Activated gamma-delta T cell (primary cell): ENCODE measurements around the gene ERCC6L.
"Not testable (repeated sequence)": the region's sequence is repeated elsewhere in the genome, so short reads cannot be mapped to it uniquely, and the experiment has no call there.

Experiments
- DNase-seq: peaks from one replicate; lab custom pipeline; 2025; lab: John Stamatoyannopoulos, UW

Gene ERCC6L

GRCh38 chrX:72245461-72246089 is 6.7 kb upstream of the ERCC6L start:
- DNase-seq = no peak

DNA sequence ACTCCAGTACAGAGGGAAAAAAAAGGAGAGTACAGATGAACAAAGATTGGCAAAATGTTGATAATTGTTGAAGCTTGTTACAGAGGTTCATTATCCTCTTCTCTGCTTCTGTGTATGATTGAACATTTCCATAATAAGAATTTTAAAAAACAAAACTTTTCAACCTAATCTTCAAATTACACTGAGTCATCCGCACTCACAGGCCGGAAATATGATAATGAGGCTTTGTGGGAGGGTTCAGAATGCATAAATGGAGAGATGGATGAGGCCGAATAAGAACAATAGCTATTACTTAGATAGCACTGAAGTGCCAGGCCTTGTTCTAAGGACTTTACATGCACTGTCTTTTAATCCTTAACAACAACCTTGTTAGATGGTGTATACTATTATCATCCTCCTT is 4.6 kb upstream of the ERCC6L start:
- no peak for DNase-seq

DNA sequence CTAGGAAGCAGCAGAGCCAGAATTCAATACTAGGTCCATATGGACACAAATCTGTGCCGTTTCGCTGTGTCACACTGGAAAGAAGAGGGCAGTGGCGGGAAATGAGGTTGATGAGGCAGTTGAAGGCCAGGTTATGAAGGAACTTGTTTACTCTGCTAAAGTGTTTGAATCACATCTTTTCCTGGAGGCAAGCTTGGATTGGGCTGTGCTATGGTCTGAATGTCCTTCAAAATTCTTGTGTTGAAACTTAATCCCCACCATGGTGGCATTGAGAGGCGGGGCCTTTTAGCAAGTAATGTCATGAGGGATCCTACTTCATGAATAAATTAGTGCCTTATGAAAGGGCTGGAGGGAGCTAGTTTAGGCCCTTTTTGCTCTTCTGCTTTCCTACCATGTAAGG is 2.1 kb upstream of the ERCC6L start:
- DNase-seq = no peak

DNA sequence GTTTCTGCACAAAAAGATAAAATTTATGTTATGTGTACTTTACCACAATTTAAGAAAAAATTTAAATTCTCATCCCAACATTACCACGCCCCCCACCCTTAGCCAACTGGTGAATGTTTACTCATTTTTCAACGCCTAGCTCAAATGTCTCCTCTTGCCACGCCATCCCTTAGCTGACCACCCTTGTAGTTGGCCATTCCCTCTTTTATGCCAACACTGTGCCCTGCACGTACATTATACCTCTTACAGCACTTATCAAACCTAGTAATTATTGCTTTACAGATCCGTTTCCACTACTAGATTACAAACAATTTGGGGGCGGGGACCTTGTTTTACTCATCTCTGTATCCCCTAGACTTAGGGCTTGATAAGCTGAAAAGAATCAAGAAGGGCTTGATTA is 644 bp downstream of the ERCC6L start:
- DNase-seq = no peak

- DNase-seq = no peak
These were observed 2.0 kb downstream of the ERCC6L start for GRCh38 chrX:72236841-72237240.

GRCh38 chrX:72230290-72230689 is 8.5 kb downstream of the ERCC6L start:
- no peak for DNase-seq

- not testable (repeated sequence) for DNase-seq
These were observed 18.5 kb downstream of the ERCC6L start for GRCh38 chrX:72220375-72220774.

- DNase-seq = no peak
These were observed 21.9 kb downstream of the ERCC6L start for GRCh38 chrX:72216973-72217372.

GRCh38 chrX:72208126-72208800 is 30.6 kb downstream of the ERCC6L start:
- no peak for DNase-seq

DNA sequence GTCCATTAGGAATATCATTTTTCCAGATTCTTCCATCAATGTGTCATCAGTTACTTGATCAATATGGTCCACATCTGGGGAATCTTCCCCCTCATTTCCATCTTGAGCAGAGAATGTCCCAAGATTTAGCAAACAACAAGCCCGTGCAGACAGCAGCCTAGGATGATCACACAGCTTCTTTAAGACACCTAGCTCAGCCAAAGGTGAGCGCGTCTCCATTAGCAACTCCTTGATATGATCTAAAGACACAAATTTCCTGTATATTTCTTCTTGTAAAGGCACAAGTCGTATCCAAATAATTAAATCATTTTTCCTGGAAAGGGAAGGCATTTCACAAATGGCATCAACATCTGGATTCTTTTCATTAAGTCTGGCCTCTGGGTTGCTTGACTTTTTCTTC is 31.5 kb downstream of the ERCC6L start:
- no peak for DNase-seq

- DNase-seq = no peak
These were observed 33.1 kb downstream of the ERCC6L start for GRCh38 chrX:72205706-72206105.

- no peak for DNase-seq
These were observed 35.4 kb downstream of the ERCC6L start for GRCh38 chrX:72203421-72203820.

GRCh38 chrX:72202792-72203401 is 35.9 kb downstream of the ERCC6L start:
- no peak for DNase-seq

GRCh38 chrX:72201836-72202536 is 36.8 kb downstream of the ERCC6L start:
- no peak for DNase-seq

DNA sequence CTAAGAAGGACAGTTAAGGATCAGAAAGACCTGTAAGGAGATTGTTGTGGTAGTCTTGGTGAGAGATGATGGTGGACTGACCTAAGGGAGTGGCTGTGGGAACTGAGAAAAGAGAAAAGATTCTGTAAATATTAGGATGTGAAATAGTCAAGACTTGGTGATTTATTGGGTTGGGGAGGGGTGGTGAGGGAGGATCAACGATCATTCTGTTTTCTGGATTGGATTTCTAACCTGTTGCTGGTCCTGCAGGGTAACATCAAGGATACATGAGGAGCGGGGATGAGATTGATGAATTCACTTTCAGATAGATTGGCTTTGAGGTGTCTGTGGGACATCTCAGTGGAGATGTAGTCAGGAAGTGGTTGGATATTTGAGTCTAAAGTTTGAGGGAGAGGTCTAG is 55.9 kb downstream of the ERCC6L start:
- DNase-seq = no peak

GRCh38 chrX:72181178-72182125 is 57.4 kb downstream of the ERCC6L start, which contains the start of gene PIN4:
TSS of gene PIN4 (plus strand) at chrX:72181757. CDS start at chrX:72181786, 29 bp downstream.
- peak; percentile 60 for DNase-seq

GRCh38 chrX:72180539-72180938 is 58.3 kb downstream of the ERCC6L start:
- no peak for DNase-seq

DNA sequence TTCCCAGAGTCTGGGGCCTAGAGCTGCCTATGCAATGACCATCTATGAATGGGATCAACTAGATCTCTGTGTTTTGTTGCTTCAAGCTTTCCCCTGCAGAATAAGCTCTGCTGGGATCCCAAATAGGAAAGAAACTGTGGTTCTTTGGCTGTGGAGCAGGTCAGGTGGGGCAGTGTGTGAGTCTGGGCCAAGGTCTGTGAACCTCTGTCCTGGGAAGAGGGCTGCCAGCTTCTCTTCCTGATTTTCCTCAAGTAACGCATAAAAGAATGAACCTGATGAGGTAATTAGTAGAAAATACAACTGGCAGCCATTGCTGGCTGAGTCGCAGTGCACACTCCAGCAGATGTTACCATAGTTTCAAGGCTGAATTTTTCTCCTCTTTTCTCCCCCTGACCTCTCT is 61.8 kb downstream of the ERCC6L start:
- no peak for DNase-seq

GRCh38 chrX:72176289-72176688 is 62.5 kb downstream of the ERCC6L start:
- DNase-seq = not testable (repeated sequence)

DNA sequence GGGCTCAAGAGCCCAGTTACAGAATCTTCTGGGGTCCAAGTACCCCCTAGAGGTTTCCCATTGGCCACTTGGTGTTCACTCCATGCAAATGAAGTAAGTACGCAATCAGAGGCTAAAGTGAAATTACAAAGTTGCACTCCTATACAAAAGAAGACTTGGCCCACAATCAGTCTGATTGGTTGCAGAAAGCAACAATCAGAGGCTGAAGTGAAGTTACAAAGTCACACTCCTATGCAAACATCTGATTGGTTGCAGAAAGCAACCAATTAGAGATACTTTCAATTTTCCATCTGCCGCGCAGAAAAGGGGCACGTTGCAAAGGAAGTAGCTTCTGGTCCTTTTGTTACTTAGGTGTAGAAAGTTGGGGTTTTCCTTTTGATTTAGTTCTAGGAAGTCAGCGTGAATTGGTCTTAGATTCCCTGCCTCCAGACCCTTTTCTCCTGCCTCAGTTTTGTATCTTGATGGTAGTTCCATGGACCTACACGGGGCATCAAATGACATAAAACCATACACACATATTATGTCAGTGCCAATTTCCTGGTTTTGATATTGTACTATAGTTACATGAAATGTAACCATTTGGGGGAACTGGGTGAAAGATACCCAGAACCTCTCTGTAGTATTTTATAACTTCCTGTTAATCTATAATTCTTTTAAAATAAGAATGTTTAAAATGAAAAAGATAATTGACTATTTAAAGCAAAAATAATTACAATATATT is 69.7 kb downstream of the ERCC6L start:
- no peak for DNase-seq

- DNase-seq = no peak
These were observed 73.3 kb downstream of the ERCC6L start for GRCh38 chrX:72165551-72165950.
